Left ventricle myocardium inferior (tissue), 1 donor: ENCODE results near the gene MLH1. TPM values are rescaled to one million over a fixed set of nuclear protein-coding genes. Genes with fewer than 3 reads are reported as not detected.
"Not testable (repeated sequence)": the region's sequence is repeated elsewhere in the genome, so short reads cannot be mapped to it uniquely, and the experiment has no call there.

Experiments
- DNase-seq: peaks from one replicate; pipeline ENCODE4 v3.0.0-alpha.2; 2020
- H3K27ac ChIP-seq: fragments of 200-600 bp; replicated peaks from 2 replicates; pipeline ENCODE4 v1.8.0; 2021
- H3K27me3 ChIP-seq: fragments of 200-600 bp; 2 replicates; pipeline ENCODE4 v1.8.0; 2021; ENCODE audit warnings: low read depth
- H3K36me3 ChIP-seq: fragments of 200-600 bp; 2 replicates; pipeline ENCODE4 v1.8.0; 2021
- H3K4me1 ChIP-seq: fragments of 200-600 bp; 2 replicates; pipeline ENCODE4 v1.8.0; 2021
- H3K4me3 ChIP-seq: fragments of 200-600 bp; 2 replicates; pipeline ENCODE4 v1.8.0; 2021; ENCODE audit warnings: mild to moderate bottlenecking, moderate library complexity
- H3K9me3 ChIP-seq: fragments of 200-600 bp; replicated peaks from 2 replicates; pipeline ENCODE4 v1.8.0; 2021
- CTCF ChIP-seq: fragments of 200-600 bp; IDR thresholded peaks from 2 replicates; pipeline ENCODE4 v1.8.0; 2021; ENCODE audit warnings: antibody characterized with exemption, mild to moderate bottlenecking, borderline replicate concordance
- intact Hi-C: fragments of 100-400 bp; cut with micrococcal nuclease; formaldehyde crosslinking; loops from one replicate; pipeline ENCODE4 v1.11.0; 2022
- total RNA-seq: library from RNA; stranded (reverse); fragmentation: NEBNext Ultra II Directional; extraction: Animal tissue kit (Norgen Biotek cat#: 25700); gene quantifications from one replicate; pipeline ENCODE4 v1.2.1, GENCODE V29; 2021
- donor health status: DM: no; HTN: yes; CAD: no; lungs with severe emphysema.

The MLH1 gene
- total RNA-seq, 1 donor from 2014 or later = 55.6 TPM

DNA sequence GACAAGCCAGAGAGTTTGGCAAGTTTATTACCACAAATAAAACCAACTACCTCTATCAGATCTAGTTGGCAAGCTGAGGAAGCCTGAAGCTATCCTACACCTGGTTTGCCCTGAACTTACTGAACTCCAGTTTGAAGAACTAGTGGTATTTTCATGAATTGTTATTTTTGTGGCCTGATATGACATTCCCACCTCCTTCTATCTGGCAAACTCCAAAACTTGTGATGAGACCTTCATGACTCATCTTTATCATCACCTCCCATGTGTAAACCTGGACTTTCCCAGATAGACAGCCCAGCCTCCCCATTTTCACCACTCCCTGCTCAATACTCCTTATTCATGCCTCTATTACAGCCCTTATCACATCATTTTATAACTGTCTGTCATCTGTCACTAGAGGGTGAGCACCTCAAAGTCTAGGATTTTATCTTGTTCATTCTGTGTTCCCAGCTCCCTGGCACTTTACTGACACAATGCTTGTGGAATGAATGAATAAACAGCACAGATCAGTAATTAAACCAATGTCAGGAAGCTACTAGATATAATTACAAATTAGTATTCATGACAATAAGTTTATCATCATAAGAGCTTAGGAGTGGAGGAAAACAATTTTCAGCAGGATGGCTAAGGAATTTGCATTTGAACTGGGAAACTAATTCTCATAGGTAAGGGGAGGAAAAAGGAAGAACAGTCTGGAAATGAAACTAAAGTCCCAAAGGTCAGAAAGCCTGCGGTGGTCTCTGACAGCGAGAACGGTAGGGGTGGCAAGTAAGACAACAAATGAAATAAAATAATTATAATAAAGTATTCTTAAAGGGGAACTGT lies 35.2 kb upstream of the MLH1 start:
- TF ChIP-seq CTCF = no peak
- H3K36me3 ChIP-seq = no peaks in the 10 kb centered on the region
- intact Hi-C loops = no loop called here
- peaks cover 12% of the 10 kb centered on the region for H3K4me1 ChIP-seq
- H3K9me3 ChIP-seq = no peaks in the 10 kb centered on the region
- no peak for DNase-seq
- no peaks in the 10 kb centered on the region for H3K27me3 ChIP-seq
- H3K27ac ChIP-seq = no peak overlapping the region
- H3K4me3 ChIP-seq = no peak overlapping the region

DNA sequence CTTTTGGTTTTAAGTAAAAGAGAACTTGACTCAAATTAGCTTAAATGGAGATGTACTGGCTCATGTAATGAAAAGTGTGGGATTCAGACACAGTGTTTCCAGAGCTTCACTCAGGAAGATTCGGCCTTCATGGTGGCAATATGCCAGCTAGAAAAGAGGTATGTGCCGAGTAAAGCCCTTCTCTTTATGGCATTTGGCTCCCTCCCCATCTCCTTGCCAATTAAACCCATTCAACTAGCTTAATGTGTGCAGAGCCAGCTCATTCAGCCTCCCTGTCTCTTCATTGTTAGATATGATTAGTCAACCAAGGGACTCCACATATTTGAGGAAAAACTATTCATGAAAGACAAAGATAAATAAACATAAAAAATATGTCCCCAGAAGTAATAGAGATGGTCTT lies 33.5 kb upstream of the MLH1 start:
- Histone ChIP-seq H3K27ac (no peak overlapping the region), H3K27me3 (no peaks in the 10 kb centered on the region), H3K4me1 (peaks cover 12% of the 10 kb centered on the region), H3K36me3 (no peaks in the 10 kb centered on the region), H3K9me3 (no peaks in the 10 kb centered on the region), H3K4me3 (no peak overlapping the region)
- intact Hi-C loops = no loop called here
- DNase-seq = no peak
- TF ChIP-seq CTCF = no peak

DNA sequence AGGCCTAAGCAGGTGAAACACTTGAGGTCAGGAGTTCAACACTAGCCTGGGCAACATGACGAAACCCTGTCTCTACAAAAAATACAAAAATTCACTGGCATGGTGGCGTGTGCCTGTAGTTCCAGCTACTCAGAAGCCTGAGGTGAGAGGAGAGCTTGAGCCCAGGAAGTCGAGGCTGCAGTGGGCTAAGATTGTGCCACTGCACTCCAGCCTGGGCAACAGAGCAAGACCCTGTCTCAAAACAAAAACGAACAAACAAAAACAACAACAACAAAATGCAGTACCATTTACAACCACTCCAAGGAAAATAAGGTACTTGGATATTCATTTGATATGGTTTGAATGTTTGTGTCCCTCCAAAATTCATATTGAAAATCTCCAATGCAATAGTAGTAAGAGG lies 32.8 kb upstream of the MLH1 start:
- Histone ChIP-seq H3K4me1 (peaks cover 12% of the 10 kb centered on the region), H3K9me3 (no peaks in the 10 kb centered on the region), H3K4me3 (no peak overlapping the region), H3K36me3 (no peaks in the 10 kb centered on the region), H3K27me3 (no peaks in the 10 kb centered on the region), H3K27ac (no peak overlapping the region)
- DNase-seq = no peak
- peak; percentile 12 for TF ChIP-seq CTCF
- intact Hi-C loops = no loop called here

DNA sequence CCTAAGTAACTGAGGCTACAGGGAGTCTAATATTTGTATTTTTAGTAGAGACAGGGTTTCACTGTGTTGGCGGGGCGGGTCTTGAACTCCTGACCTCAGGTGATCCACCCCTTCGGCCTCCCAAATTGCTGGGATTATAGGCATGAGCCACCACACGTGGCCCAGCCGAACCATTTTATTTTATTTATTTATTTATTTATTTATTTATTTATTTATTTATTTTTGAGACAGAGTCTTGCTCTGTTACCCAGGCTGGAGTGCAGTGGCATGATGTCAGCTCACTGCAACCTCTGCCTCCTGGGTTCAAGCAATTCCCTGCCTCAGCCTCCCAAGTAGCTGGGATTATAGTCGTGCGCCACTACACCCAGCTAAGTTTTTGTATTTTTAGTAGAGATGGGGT lies 30.3 kb upstream of the MLH1 start:
- H3K27me3 ChIP-seq, H3K4me1 ChIP-seq, H3K9me3 ChIP-seq, H3K27ac ChIP-seq, H3K4me3 ChIP-seq, intact Hi-C loops, H3K36me3 ChIP-seq, DNase-seq: not testable (repeated sequence)

DNA sequence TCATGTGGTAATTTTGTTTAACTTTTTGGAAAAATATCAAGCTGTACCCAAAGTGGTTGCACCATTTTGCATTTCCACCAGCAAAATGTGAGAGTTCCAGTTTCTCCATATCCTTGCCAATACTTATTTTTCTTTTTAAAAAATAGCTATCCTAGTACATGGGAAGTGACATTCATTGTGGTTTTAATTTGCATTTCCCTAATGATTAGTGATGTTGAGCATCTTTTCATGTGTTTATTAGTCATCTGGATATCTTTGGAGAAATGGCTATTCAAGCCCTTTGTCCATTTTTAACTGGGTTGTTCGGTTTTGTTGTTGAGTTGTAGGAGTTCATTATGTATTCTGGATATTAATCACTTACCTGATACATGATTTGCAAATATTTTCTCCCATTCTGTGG lies 29.0 kb upstream of the MLH1 start:
- Histone ChIP-seq H3K9me3 (no peaks in the 10 kb centered on the region), H3K27ac (no peak overlapping the region), H3K4me1 (peaks cover 2% of the 10 kb centered on the region), H3K36me3 (no peaks in the 10 kb centered on the region), H3K27me3 (no peaks in the 10 kb centered on the region), H3K4me3 (no peak overlapping the region)
- no peak for TF ChIP-seq CTCF
- no peak for DNase-seq
- intact Hi-C loops = no loop called here

DNA sequence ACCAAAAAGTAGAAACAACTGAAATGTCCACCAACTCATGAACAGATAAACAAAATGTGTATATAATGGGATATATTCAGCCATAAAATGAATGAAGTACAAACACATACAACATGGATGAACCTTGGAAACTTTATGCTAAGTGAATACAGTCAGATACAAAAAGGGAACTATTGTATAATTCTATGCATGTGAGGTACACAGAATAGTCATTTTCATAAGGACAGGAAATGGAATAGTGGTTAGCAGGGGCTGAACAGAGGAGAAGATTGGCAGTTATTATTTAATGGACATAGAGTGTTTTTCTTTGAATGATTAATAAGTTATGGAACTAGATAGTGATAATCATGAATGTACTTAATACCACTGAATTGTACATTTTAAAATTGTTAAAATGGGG lies 28.5 kb upstream of the MLH1 start:
- peaks cover 7% of the 10 kb centered on the region for H3K4me1 ChIP-seq
- no peak overlapping the region for H3K27ac ChIP-seq
- H3K4me3 ChIP-seq = no peak overlapping the region
- no peaks in the 10 kb centered on the region for H3K9me3 ChIP-seq
- no peaks in the 10 kb centered on the region for H3K27me3 ChIP-seq
- no peak for DNase-seq
- no peaks in the 10 kb centered on the region for H3K36me3 ChIP-seq
- intact Hi-C loops = no loop called here
- no peak for TF ChIP-seq CTCF
